Prostate gland (tissue), 2 donors: ENCODE results near the gene KIF21B.

ENCODE experiments used
- POLR2A ChIP-seq: fragments of 450-650 bp; IDR thresholded peaks from one replicate; pipeline ENCODE4 v1.6.1; 2016; ENCODE audit warnings: antibody characterized with exemption, mild to moderate bottlenecking
- TF ChIP-seq, protein P1 (sequence below), 4 experiments: fragments of 200-600 bp in 2 of 4; fragments of 450-650 bp in 2 of 4; sonication (generic) in 2 of 4; IDR thresholded peaks; 1 replicate in 3 of 4; 2 replicates in 1 of 4; pipeline ENCODE4 v1.5.1; 2016 to 2019; ENCODE audit warnings: antibody characterized with exemption in 4 of 4, mild to moderate bottlenecking in 2 of 4, moderate library complexity in 2 of 4

DNA sequence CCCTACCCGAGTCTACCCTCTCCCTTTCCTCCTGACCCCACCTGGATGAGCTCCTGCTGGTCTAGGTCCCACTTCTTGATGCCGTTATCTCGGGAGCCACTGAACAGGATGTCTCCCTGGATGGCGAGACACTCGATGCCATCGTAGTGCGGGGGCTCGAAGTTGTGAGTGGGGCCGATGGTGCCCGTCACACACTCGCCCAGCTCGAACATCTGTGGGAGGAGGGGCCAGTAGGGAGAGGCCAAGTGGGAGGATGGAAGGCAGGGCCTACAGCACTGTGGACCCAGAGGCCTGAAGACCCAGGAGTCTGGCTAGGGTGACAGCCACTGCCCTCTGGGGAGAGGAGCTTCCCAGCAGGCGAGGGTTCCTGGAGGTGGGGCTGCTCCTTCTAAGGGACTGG lies 48.1 kb downstream of the KIF21B start:
- TF ChIP-seq, protein P1, sequence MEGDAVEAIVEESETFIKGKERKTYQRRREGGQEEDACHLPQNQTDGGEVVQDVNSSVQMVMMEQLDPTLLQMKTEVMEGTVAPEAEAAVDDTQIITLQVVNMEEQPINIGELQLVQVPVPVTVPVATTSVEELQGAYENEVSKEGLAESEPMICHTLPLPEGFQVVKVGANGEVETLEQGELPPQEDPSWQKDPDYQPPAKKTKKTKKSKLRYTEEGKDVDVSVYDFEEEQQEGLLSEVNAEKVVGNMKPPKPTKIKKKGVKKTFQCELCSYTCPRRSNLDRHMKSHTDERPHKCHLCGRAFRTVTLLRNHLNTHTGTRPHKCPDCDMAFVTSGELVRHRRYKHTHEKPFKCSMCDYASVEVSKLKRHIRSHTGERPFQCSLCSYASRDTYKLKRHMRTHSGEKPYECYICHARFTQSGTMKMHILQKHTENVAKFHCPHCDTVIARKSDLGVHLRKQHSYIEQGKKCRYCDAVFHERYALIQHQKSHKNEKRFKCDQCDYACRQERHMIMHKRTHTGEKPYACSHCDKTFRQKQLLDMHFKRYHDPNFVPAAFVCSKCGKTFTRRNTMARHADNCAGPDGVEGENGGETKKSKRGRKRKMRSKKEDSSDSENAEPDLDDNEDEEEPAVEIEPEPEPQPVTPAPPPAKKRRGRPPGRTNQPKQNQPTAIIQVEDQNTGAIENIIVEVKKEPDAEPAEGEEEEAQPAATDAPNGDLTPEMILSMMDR (IDR thresholded peaks at IDR 0.05): no peak
- no peak for TF ChIP-seq POLR2A
